DLD1 (cell line): ENCODE results near the gene HCFC2.
"Not testable (repeated sequence)": the region's sequence is repeated elsewhere in the genome, so short reads cannot be mapped to it uniquely, and the experiment has no call there.

Source experiments
- in situ Hi-C: cut with HindIII; loops from 2 replicates; pipeline ENCODE4 v1.10.0; 2017; ENCODE audit warnings: low sequenced_read_pairs

HCFC2 gene

GRCh38 chr12:104064031-104064841 is at the start of gene HCFC2:
TSS of gene HCFC2 (plus strand) at chr12:104064531. CDS start at chr12:104064561, 30 bp downstream.
- in situ Hi-C loops: no loop called here

GRCh38 chr12:104021862-104022261 is 42.5 kb upstream of the HCFC2 start:
- in situ Hi-C loops: not testable (repeated sequence)

GRCh38 chr12:104022786-104023185 is 41.5 kb upstream of the HCFC2 start:
- in situ Hi-C loops: no loop called here

GRCh38 chr12:104023710-104024109 is 40.6 kb upstream of the HCFC2 start:
- in situ Hi-C loops: no loop called here

GRCh38 chr12:104024348-104024747 is 40.0 kb upstream of the HCFC2 start:
- in situ Hi-C loops: no loop called here

- in situ Hi-C loops: no loop called here
Measured at GRCh38 chr12:104025771-104026170, 38.6 kb upstream of the HCFC2 start.

- in situ Hi-C loops: no loop called here
Measured at GRCh38 chr12:104026841-104027599, 37.3 kb upstream of the HCFC2 start.

GRCh38 chr12:104030596-104030995 is 33.7 kb upstream of the HCFC2 start:
- in situ Hi-C loops: not testable (repeated sequence)

- in situ Hi-C loops: not testable (repeated sequence)
Measured at GRCh38 chr12:104036143-104036542, 28.2 kb upstream of the HCFC2 start.

- in situ Hi-C loops: not testable (repeated sequence)
Measured at GRCh38 chr12:104039769-104040168, 24.6 kb upstream of the HCFC2 start.

GRCh38 chr12:104042580-104042979 is 21.8 kb upstream of the HCFC2 start:
- in situ Hi-C loops: no loop called here

- in situ Hi-C loops: no loop called here
Measured at GRCh38 chr12:104044158-104044557, 20.2 kb upstream of the HCFC2 start.

GRCh38 chr12:104046306-104046705 is 18.0 kb upstream of the HCFC2 start:
- in situ Hi-C loops: no loop called here

GRCh38 chr12:104048162-104048561 is 16.2 kb upstream of the HCFC2 start:
- in situ Hi-C loops: no loop called here

GRCh38 chr12:104048811-104049210 is 15.5 kb upstream of the HCFC2 start:
- in situ Hi-C loops: no loop called here

- in situ Hi-C loops: no loop called here
Measured at GRCh38 chr12:104049278-104049902, 14.9 kb upstream of the HCFC2 start.

GRCh38 chr12:104049903-104050356 is 14.4 kb upstream of the HCFC2 start, which contains the start of gene GLT8D2:
TSS of gene GLT8D2 (minus strand) at chr12:104050187. CDS start at chr12:104019648, 30,539 bp downstream.
- in situ Hi-C loops: no loop called here

- in situ Hi-C loops: no loop called here
Measured at GRCh38 chr12:104050436-104050835, 13.9 kb upstream of the HCFC2 start.

GRCh38 chr12:104054681-104055346 is 9.5 kb upstream of the HCFC2 start:
- in situ Hi-C loops: no loop called here

- in situ Hi-C loops: no loop called here
Measured at GRCh38 chr12:104055686-104056388, 8.5 kb upstream of the HCFC2 start.
